AG10803 (cell line): ENCODE measurements around the gene LEF1.

Experiments used
- DNase-seq: peaks from one replicate; pipeline ENCODE4 v3.0.0; 2010; ENCODE audit warnings: low read depth
- H3K4me3 ChIP-seq: 2 replicates; pipeline ENCODE4 v1.5.1; 2011; ENCODE audit warnings: mild to moderate bottlenecking, low read length, control low read depth
- CTCF ChIP-seq: conservative IDR thresholded peaks from 2 replicates; pipeline ENCODE4 v1.5.1; 2011; ENCODE audit warnings: mild to moderate bottlenecking, low read length, control low read depth, inconsistent platforms

Gene LEF1

GRCh38 chr4:108029016-108029720 is 139.6 kb downstream of the LEF1 start:
- H3K4me3 ChIP-seq = no peak overlapping the region
- DNase-seq = no peak

DNA sequence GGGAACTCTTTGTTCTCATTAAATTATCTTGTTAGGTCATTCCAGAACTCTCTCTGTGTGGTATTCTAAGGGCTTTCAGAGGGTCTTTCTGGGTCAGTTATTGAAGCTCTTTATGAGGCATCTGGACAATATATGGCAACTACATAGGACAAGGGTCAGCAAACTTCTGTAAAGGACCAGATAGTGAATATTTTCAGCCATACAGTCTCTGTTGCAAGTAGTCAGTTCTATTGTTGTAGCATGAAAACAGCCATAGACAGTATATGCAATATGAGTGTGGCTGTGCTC is 143.9 kb downstream of the LEF1 start:
- no peak for TF ChIP-seq CTCF

More at GRCh38 chr4:108029016-108029720, 139.6 kb downstream of the LEF1 start:
- no peak for TF ChIP-seq CTCF

DNA sequence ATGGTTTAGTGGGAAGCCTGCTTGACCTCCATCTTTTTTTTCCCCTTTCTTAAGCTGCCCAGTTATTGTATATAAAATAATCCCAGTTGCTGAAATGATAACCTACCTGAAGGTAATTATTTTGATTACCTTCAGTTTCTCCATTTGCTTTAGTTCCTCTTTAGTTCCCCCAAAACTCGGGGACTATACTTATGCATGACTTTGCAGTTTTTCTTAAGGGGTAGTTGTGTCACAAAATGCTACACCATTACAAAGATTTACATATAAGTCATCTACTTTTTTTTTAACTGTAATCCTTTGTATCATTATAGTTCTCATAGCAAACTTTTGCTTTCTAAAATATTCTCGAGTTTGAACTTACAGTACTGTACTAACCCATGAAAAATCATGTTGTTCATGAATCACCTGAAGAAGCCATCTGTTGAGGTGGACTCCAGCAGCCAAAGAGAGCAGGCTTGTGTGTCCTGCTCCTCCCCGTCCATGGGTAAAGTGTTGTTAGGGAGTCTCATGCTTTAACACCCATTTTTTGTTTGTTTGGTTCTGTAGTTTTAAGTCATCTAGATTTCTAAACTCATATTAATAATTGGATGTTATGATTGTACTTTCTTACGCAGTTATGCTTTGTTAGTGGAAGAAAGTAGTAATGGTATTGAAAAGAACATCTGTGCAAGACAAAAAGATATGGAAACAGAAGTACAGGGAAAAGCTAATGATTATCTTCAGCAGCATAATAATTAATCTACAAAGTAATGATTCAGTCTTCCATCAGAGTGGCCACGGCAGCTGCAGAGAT is 144.5 kb downstream of the LEF1 start:
- no peak for TF ChIP-seq CTCF
- H3K4me3 ChIP-seq = no peak overlapping the region
- DNase-seq = no peak

More for the DNA sequence above, 143.9 kb downstream of the LEF1 start:
- no peak overlapping the region for H3K4me3 ChIP-seq
- DNase-seq = no peak

DNA sequence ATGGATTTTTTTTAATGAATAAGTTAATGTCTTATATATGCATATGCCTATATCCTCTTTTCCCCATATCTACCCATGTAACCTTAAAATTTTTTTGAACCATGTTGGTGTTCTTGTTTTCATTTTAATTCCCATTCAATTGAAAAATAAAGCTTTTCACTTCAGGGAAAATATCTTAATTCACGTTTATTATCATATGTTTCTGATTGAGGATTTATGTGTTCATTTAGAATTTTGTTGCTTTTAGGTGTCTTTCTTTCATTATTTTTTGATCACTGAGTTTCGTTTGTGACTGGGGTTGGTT is 149.9 kb downstream of the LEF1 start:
- no peak overlapping the region for H3K4me3 ChIP-seq
- no peak for TF ChIP-seq CTCF
- no peak for DNase-seq

- peak; percentile 77 for DNase-seq
- TF ChIP-seq CTCF = peak; percentile 92
These were observed 150.5 kb downstream of the LEF1 start for GRCh38 chr4:108018040-108018883.

GRCh38 chr4:108013955-108014354 is 154.8 kb downstream of the LEF1 start:
- no peak for DNase-seq
- no peak overlapping the region for H3K4me3 ChIP-seq
- TF ChIP-seq CTCF = no peak

More at GRCh38 chr4:108018040-108018883, 150.5 kb downstream of the LEF1 start:
- H3K4me3 ChIP-seq = no peak overlapping the region
